ENCODE measurements around the gene PCSK6. TPM values are rescaled to one million over a fixed set of nuclear protein-coding genes. Genes with fewer than 3 reads are reported as not detected.

Gene PCSK6
- total RNA-seq, 3 donors from 2014 or later (not counting 1 experiment from before 2014, with no cell fraction given), result 1.5 to 2.4 (median 2.4) TPM

DNA sequence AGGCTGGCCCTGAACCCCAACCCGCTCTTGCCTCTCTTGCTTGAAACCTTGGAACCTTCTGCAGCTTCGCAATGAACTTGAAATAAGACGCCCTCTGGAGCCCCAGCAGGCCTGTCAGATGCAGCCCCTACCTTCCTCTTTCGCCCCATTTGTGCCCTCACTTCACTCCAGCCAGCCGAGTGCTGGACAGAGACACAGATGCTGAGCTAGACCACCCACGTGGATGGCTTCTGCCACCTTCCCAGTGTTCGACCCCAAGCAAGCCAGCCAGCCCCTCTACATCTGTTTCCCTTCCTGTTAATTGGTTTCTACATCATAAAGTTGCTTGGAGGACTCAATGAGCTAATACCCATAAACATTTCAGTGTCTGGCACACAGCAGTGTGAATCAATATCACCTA is 170.7 kb downstream of the PCSK6 start:
- no peaks in the 10 kb centered on the region for H3K27me3 ChIP-seq (ENCODE audit: control insufficient read depth, insufficient read depth, low read length)
- no peaks in the 10 kb centered on the region for H3K9me3 ChIP-seq (ENCODE audit: control insufficient read depth, insufficient read depth, low read length)
- H3K27ac ChIP-seq (ENCODE audit: low read length), result no peak overlapping the region
- H3K36me3 Mint-ChIP-seq, result no peaks in the 10 kb centered on the region
- TF ChIP-seq, protein P1, sequence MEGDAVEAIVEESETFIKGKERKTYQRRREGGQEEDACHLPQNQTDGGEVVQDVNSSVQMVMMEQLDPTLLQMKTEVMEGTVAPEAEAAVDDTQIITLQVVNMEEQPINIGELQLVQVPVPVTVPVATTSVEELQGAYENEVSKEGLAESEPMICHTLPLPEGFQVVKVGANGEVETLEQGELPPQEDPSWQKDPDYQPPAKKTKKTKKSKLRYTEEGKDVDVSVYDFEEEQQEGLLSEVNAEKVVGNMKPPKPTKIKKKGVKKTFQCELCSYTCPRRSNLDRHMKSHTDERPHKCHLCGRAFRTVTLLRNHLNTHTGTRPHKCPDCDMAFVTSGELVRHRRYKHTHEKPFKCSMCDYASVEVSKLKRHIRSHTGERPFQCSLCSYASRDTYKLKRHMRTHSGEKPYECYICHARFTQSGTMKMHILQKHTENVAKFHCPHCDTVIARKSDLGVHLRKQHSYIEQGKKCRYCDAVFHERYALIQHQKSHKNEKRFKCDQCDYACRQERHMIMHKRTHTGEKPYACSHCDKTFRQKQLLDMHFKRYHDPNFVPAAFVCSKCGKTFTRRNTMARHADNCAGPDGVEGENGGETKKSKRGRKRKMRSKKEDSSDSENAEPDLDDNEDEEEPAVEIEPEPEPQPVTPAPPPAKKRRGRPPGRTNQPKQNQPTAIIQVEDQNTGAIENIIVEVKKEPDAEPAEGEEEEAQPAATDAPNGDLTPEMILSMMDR (IDR thresholded peaks at IDR 0.05), result no peak
- ATAC-seq, result no peak
- intact Hi-C loops (cut with micrococcal nuclease), result no loop called here
- no peaks in the 10 kb centered on the region for H3K36me3 ChIP-seq (ENCODE audit: control insufficient read depth, insufficient read depth, low read length)
- H3K4me1 Mint-ChIP-seq, result peaks cover 18 to 20% of the 10 kb centered on the region in 2 donors
- H3K27ac Mint-ChIP-seq, result peak overlapping the region; percentile 95
- H3K27me3 Mint-ChIP-seq (ENCODE audit: low read depth in 2 of 2), result no peaks in the 10 kb centered on the region
- no peaks in the 10 kb centered on the region for H3K9me3 Mint-ChIP-seq
- no peak for DNase-seq
- peak overlapping the region; percentile 47 for H3K4me3 Mint-ChIP-seq
- no peak overlapping the region for H3K4me3 ChIP-seq (ENCODE audit: low read length)
- peaks cover 24% of the 10 kb centered on the region for H3K4me1 ChIP-seq (ENCODE audit: control insufficient read depth, insufficient read depth, low read length)
- 59% methylated on average over 7 of the region's 7 CpGs for WGBS (ENCODE audit: insufficient coverage)

DNA sequence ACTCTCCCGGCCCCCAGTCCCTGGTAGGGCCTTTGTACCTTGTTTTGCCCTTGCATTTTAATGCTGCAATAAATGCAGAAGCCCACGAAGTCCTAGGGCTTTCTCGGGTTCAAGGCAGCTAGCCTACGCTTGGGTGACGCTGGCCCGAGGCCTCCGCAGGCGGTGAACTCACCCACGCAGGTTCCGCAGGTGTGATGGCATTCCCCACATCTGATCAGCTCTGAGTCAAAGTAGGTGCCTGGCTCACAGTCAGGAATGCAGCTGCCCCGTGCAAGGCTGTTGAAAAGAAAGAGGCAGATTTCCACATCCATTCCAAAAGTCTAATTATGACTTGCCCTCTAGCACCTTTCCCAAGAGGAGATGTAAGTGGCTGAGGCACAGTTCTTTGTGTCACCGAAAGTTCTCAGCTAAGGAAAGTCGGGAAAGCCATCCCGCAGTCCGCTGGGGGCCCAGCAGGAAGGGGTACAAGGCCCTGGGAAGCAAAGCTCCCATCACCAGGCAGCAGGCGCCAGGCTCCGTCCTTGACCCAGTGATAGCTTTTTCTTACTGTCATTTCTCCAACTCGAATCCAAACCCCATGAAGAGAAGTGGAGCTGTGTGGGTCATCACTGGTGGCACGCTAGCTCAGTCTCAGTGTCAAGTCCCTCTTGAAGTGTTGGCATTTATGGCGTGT is 171.2 kb downstream of the PCSK6 start:
- H3K4me1 Mint-ChIP-seq, result peaks cover 18 to 20% of the 10 kb centered on the region in 2 donors
- no peak overlapping the region for H3K4me3 Mint-ChIP-seq
- ATAC-seq (no peak), DNase-seq (no peak)
- H3K27ac ChIP-seq (ENCODE audit: low read length), result no peak overlapping the region
- no peaks in the 10 kb centered on the region for H3K9me3 Mint-ChIP-seq
- H3K27me3 Mint-ChIP-seq (ENCODE audit: low read depth in 2 of 2), result no peaks in the 10 kb centered on the region
- H3K4me1 ChIP-seq (ENCODE audit: control insufficient read depth, insufficient read depth, low read length), result peaks cover 24% of the 10 kb centered on the region
- no peaks in the 10 kb centered on the region for H3K9me3 ChIP-seq (ENCODE audit: control insufficient read depth, insufficient read depth, low read length)
- intact Hi-C loops (cut with micrococcal nuclease), result no loop called here
- no peaks in the 10 kb centered on the region for H3K36me3 Mint-ChIP-seq
- H3K27ac Mint-ChIP-seq, result no peak overlapping the region
- H3K36me3 ChIP-seq (ENCODE audit: control insufficient read depth, insufficient read depth, low read length), result no peaks in the 10 kb centered on the region
- WGBS (ENCODE audit: insufficient coverage), result 93% methylated on average over 20 of the region's 20 CpGs
- no peaks in the 10 kb centered on the region for H3K27me3 ChIP-seq (ENCODE audit: control insufficient read depth, insufficient read depth, low read length)
- no peak overlapping the region for H3K4me3 ChIP-seq (ENCODE audit: low read length)
- TF ChIP-seq, protein P1 (IDR thresholded peaks at IDR 0.05), result no peak

DNA sequence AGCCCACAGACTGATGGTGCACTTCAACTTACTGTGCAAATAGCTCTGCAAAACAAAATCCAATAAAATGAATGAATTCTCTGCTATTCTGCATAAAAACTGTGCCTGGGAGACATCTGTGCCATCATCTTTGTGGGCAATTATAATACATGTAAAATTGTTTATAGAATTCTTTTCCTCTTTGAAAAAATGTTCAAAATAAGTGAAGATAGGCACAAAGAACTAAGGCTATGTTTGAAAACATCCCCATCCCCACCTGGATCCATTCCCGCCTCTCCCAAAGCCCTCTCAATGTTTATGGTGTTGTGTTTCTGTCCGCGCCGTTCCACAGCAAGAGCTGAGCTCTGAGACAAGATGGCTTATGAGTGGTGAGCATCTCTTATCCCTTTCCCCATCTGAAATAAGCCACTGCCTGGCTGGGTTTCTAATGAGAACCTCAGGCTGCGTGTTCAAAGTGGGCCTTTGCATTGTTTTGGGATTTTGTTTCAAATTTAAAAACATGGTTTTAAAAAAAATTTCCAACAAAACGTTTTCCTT is 172.1 kb downstream of the PCSK6 start:
- no peaks in the 10 kb centered on the region for H3K36me3 ChIP-seq (ENCODE audit: control insufficient read depth, insufficient read depth, low read length)
- 91% methylated on average over 2 of the region's 6 CpGs for WGBS (ENCODE audit: insufficient coverage)
- no peaks in the 10 kb centered on the region for H3K36me3 Mint-ChIP-seq

More for the DNA sequence above, 172.1 kb downstream of the PCSK6 start:
- Mint-ChIP-seq H3K9me3 (no peaks in the 10 kb centered on the region), H3K27ac (no peak overlapping the region), H3K27me3 (ENCODE audit: low read depth in 2 of 2) (no peaks in the 10 kb centered on the region), H3K4me3 (no peak overlapping the region), H3K4me1 (peaks cover 18 to 20% of the 10 kb centered on the region in 2 donors)
- Histone ChIP-seq H3K4me1 (ENCODE audit: control insufficient read depth, insufficient read depth, low read length) (peaks cover 24% of the 10 kb centered on the region), H3K27me3 (ENCODE audit: control insufficient read depth, insufficient read depth, low read length) (no peaks in the 10 kb centered on the region), H3K4me3 (ENCODE audit: low read length) (no peak overlapping the region), H3K9me3 (ENCODE audit: control insufficient read depth, insufficient read depth, low read length) (no peaks in the 10 kb centered on the region), H3K27ac (ENCODE audit: low read length) (no peak overlapping the region)
- intact Hi-C loops (cut with micrococcal nuclease), result no loop called here
- ATAC-seq (no peak), DNase-seq (no peak)
- TF ChIP-seq, protein P1 (IDR thresholded peaks at IDR 0.05), result no peak
